SJSA1 (cell line): ENCODE data around the gene NKX2-8. TPM values are rescaled to one million over a fixed set of nuclear protein-coding genes. Genes with fewer than 3 reads are reported as not detected.

ENCODE experiments used
- DNase-seq, 2 experiments: peaks; one replicate each; pipeline ENCODE4 v3.0.0-alpha.2; 2015 to 2020; ENCODE audit warnings: low spot score in 2 of 2, low read depth in 1 of 2
- H3K27ac ChIP-seq: fragments of 250-450 bp; sonication (Bioruptor Pico); 2 replicates; pipeline ENCODE4 v1.5.1; 2020; ENCODE audit warnings: mild to moderate bottlenecking, moderate library complexity
- H3K27me3 ChIP-seq: fragments of 250-450 bp; sonication (Bioruptor Pico); replicated peaks from 2 replicates; pipeline ENCODE4 v1.5.1; 2020; ENCODE audit warnings: mild to moderate bottlenecking, moderate library complexity
- H3K36me3 ChIP-seq: fragments of 250-450 bp; sonication (Bioruptor Pico); 2 replicates; pipeline ENCODE4 v1.5.1; 2020; ENCODE audit warnings: mild to moderate bottlenecking
- H3K4me1 ChIP-seq: fragments of 250-450 bp; sonication (Bioruptor Pico); replicated peaks from 2 replicates; pipeline ENCODE4 v1.6.1; 2021; ENCODE audit warnings: mild to moderate bottlenecking
- H3K4me3 ChIP-seq: fragments of 250-450 bp; sonication (Bioruptor Pico); 2 replicates; pipeline ENCODE4 v1.5.1; 2020; ENCODE audit warnings: mild to moderate bottlenecking
- H3K9me3 ChIP-seq: fragments of 250-450 bp; sonication (Bioruptor Pico); replicated peaks from 2 replicates; pipeline ENCODE4 v1.5.1; 2020; ENCODE audit warnings: mild to moderate bottlenecking
- total RNA-seq: library from RNA; depleted of rRNA; stranded (reverse); fragments of >200 nt; shearing (Covaris generic); gene quantifications from 2 replicates; pipeline ENCODE4 v1.2.3, GENCODE V29; 2014; rRNA removed

The NKX2-8 gene
- total RNA-seq = not detected in 2 replicates

- Histone ChIP-seq H3K36me3 (no peaks in the 10 kb centered on the region), H3K27ac (no peak within 1 kb of the TSS), H3K4me1 (peaks cover 13% of the 10 kb centered on the region), H3K9me3 (no peaks in the 10 kb centered on the region; the same call in 1 of the 2 replicates), H3K4me3 (peak within 1 kb of the TSS; percentile 38), H3K27me3 (peaks cover 18% of the 10 kb centered on the region)
- no peak for DNase-seq
Measured at GRCh38 chr14:36582011-36582873, at the start of gene NKX2-8. Gene NKX2-8 (minus strand): TSS chr14:36582614. CDS start chr14:36582389, 225 bp downstream.

DNA sequence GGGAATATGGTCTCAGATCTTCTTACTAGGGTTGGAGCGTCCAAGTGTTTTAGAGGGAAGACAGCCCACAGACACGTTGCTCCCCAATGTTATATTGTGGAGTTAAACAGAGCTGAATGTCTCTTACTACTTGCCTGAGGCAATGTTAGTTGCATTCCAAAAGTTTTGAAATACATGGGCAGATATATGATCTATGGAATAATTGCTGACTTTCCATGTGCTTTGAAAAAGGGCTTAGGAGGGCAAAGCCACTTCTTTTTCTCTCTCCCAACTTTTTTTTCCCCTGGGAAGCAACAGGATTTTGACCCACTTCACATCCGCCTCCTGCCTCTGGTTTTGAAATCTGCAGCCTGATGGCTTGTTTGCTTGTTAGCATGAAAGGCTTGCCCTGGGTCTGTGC is 45.6 kb upstream of the NKX2-8 start:
- H3K27me3 ChIP-seq = no peaks in the 10 kb centered on the region
- H3K9me3 ChIP-seq = no peaks in the 10 kb centered on the region
- no peaks in the 10 kb centered on the region for H3K4me1 ChIP-seq
- no peaks in the 10 kb centered on the region for H3K36me3 ChIP-seq
- H3K4me3 ChIP-seq = no peak overlapping the region
- no peak overlapping the region for H3K27ac ChIP-seq
- DNase-seq = no peak

GRCh38 chr14:36626151-36626550 is 43.7 kb upstream of the NKX2-8 start:
- DNase-seq = no peak
- H3K4me3 ChIP-seq = no peak overlapping the region
- no peaks in the 10 kb centered on the region for H3K27me3 ChIP-seq
- no peaks in the 10 kb centered on the region for H3K9me3 ChIP-seq
- H3K36me3 ChIP-seq = no peaks in the 10 kb centered on the region
- no peaks in the 10 kb centered on the region for H3K4me1 ChIP-seq
- H3K27ac ChIP-seq = no peak overlapping the region

GRCh38 chr14:36625436-36625835 is 43.0 kb upstream of the NKX2-8 start:
- DNase-seq = no peak
- no peaks in the 10 kb centered on the region for H3K27me3 ChIP-seq
- no peaks in the 10 kb centered on the region for H3K4me1 ChIP-seq
- no peaks in the 10 kb centered on the region for H3K9me3 ChIP-seq
- no peak overlapping the region for H3K27ac ChIP-seq
- H3K4me3 ChIP-seq = no peak overlapping the region
- H3K36me3 ChIP-seq = no peaks in the 10 kb centered on the region

DNA sequence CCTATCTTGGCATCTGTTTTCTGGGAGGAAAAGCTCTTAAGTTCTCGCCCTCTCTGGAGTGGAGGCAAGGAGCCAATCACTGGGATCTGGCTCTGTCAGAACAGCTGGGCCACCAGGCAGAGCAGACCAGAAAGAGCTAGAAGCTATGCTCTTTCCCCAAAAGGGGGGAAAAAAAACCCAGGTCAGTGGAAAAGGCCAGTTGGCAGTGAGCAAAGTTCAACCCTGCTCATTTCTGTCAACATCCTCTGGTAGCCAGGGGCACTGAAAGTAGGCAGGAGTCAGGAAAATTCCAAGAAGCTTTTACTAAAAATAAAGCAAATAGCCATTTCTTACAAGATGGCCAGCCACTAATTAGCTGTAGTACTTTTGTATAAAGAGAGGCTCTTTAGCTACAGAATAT is 42.6 kb upstream of the NKX2-8 start:
- no peak overlapping the region for H3K4me3 ChIP-seq
- H3K36me3 ChIP-seq = no peaks in the 10 kb centered on the region
- DNase-seq = no peak
- no peaks in the 10 kb centered on the region for H3K27me3 ChIP-seq
- H3K4me1 ChIP-seq = no peaks in the 10 kb centered on the region
- no peak overlapping the region for H3K27ac ChIP-seq
- H3K9me3 ChIP-seq = no peaks in the 10 kb centered on the region

GRCh38 chr14:36619853-36620252 is 37.4 kb upstream of the NKX2-8 start:
- Histone ChIP-seq H3K36me3 (no peaks in the 10 kb centered on the region), H3K4me3 (no peak overlapping the region), H3K4me1 (no peaks in the 10 kb centered on the region), H3K9me3 (no peaks in the 10 kb centered on the region), H3K27ac (no peak overlapping the region), H3K27me3 (no peaks in the 10 kb centered on the region)
- no peak for DNase-seq

GRCh38 chr14:36619131-36619530 is 36.7 kb upstream of the NKX2-8 start:
- no peaks in the 10 kb centered on the region for H3K9me3 ChIP-seq
- no peak overlapping the region for H3K27ac ChIP-seq
- H3K4me1 ChIP-seq = no peaks in the 10 kb centered on the region
- no peaks in the 10 kb centered on the region for H3K36me3 ChIP-seq
- DNase-seq = no peak
- no peaks in the 10 kb centered on the region for H3K27me3 ChIP-seq
- no peak overlapping the region for H3K4me3 ChIP-seq

GRCh38 chr14:36618641-36619040 is 36.2 kb upstream of the NKX2-8 start:
- no peak overlapping the region for H3K4me3 ChIP-seq
- H3K36me3 ChIP-seq = no peaks in the 10 kb centered on the region
- H3K27me3 ChIP-seq = no peaks in the 10 kb centered on the region
- H3K9me3 ChIP-seq = no peaks in the 10 kb centered on the region
- no peak for DNase-seq
- H3K27ac ChIP-seq = no peak overlapping the region
- H3K4me1 ChIP-seq = no peaks in the 10 kb centered on the region

DNA sequence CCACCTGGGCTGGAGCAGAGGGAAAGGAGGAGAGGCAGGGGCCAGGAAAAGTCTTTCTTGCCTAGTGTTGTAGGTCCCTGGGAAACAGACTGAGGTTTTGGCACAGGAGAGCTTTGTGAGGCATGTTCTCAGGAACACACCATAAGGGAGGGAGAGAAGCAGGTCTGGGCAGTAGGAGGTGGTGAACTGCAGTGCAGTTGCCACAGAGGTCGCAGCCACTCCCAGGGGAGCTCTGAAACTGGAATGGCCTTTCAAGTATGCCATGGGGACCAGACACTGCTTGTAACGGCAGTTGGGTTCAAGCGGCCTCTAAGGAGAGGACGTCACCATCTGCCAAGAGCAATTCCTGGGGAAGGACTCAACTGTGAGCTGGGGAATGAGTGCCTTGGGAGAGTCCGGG is 35.4 kb upstream of the NKX2-8 start:
- Histone ChIP-seq H3K36me3 (no peaks in the 10 kb centered on the region), H3K9me3 (no peaks in the 10 kb centered on the region), H3K4me3 (no peak overlapping the region), H3K27me3 (no peaks in the 10 kb centered on the region), H3K27ac (no peak overlapping the region), H3K4me1 (no peaks in the 10 kb centered on the region)
- no peak for DNase-seq

GRCh38 chr14:36605506-36605857 is 23.1 kb upstream of the NKX2-8 start:
- Histone ChIP-seq H3K27me3 (no peaks in the 10 kb centered on the region), H3K36me3 (no peaks in the 10 kb centered on the region), H3K9me3 (no peaks in the 10 kb centered on the region), H3K27ac (no peak overlapping the region), H3K4me1 (no peaks in the 10 kb centered on the region), H3K4me3 (no peak overlapping the region)
- no peak for DNase-seq

GRCh38 chr14:36604757-36605505 is 22.5 kb upstream of the NKX2-8 start:
- Histone ChIP-seq H3K36me3 (no peaks in the 10 kb centered on the region), H3K27ac (no peak overlapping the region), H3K4me3 (no peak overlapping the region), H3K4me1 (no peaks in the 10 kb centered on the region), H3K27me3 (no peaks in the 10 kb centered on the region), H3K9me3 (no peaks in the 10 kb centered on the region)
- peak in 1 of 2 experiments; percentile 50 for DNase-seq

DNA sequence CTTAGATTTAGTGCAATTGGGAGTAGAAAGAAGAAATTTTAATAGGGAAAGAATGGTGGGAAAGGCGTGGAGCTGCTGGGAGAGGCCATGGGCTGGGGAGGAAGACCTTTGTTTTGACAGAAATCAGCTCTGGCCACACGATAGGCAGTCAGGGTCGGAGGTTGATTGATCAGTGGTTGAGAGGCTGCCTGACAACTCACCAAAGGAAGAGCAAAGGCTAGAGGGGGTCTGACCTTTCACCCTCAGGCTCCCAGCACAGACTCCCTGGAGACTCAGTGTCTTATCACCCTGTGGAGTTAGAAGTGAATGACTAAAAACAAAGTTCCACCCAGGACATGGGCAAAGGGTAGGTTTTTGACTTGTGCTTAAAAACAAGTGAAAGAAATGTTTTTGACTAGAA is 18.0 kb upstream of the NKX2-8 start:
- Histone ChIP-seq H3K27ac (no peak overlapping the region), H3K36me3 (no peaks in the 10 kb centered on the region), H3K4me1 (no peaks in the 10 kb centered on the region), H3K27me3 (peaks cover 7% of the 10 kb centered on the region), H3K9me3 (no peaks in the 10 kb centered on the region), H3K4me3 (no peak overlapping the region)
- no peak for DNase-seq

DNA sequence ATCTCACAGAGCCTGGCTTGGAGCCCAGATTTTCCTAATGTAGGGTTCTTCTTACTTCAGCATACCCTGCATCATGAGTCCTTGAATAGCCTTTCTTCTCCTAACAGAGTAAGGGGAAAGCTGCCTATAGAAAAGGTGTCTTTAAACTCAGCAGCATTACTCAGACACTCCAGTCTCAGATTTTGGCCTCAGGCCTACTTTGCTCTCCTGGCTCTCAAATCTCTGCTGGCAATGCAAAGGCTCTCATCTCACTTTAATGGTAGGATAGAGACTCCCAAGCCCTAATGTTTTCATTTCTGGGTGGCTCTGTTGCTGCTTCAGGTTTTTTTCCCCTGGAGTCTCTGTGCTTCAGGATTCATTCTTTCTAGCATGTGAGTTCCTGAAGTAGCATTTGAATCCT is 9.1 kb upstream of the NKX2-8 start:
- Histone ChIP-seq H3K4me3 (no peak overlapping the region), H3K9me3 (no peaks in the 10 kb centered on the region), H3K4me1 (no peaks in the 10 kb centered on the region), H3K36me3 (no peaks in the 10 kb centered on the region), H3K27ac (no peak overlapping the region), H3K27me3 (peaks cover 30% of the 10 kb centered on the region)
- DNase-seq = no peak

DNA sequence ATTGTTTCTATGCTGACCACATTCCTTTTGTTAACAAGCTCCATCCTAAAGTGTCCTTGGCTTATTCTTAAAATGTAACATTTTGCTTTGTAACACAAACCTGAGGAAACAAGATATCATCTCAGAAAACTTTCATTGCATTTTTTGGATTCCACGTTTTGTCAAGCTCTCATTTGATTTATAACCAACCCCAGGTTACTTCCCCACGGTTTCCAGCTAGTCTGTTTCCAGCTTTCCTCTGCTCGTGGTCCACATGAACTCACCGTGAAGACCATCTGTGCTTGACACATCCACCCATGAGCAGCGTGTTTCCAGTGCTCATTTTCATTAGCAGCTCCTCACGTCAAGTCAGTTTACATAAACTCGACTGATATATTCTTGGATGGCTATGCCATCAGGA is 6.4 kb upstream of the NKX2-8 start:
- H3K4me1 ChIP-seq = no peaks in the 10 kb centered on the region
- H3K27ac ChIP-seq = no peak overlapping the region
- DNase-seq = no peak
- H3K4me3 ChIP-seq = no peak overlapping the region
- H3K36me3 ChIP-seq = no peaks in the 10 kb centered on the region
- H3K27me3 ChIP-seq = peaks cover 26% of the 10 kb centered on the region; the same call in 1 of the 2 replicates
- no peaks in the 10 kb centered on the region for H3K9me3 ChIP-seq
